Ammon's horn (tissue), 1 donor: ENCODE results near the gene ZNF236.
"Not testable (repeated sequence)": the region's sequence is repeated elsewhere in the genome, so short reads cannot be mapped to it uniquely, and the experiment has no call there.

Experiments
- DNase-seq: peaks from one replicate; pipeline ENCODE4 v3.0.0-alpha.2; 2016; ENCODE audit warnings: low spot score

ZNF236 gene

GRCh38 chr18:76948345-76948744 is 126.0 kb downstream of the ZNF236 start:
- no peak for DNase-seq

DNA sequence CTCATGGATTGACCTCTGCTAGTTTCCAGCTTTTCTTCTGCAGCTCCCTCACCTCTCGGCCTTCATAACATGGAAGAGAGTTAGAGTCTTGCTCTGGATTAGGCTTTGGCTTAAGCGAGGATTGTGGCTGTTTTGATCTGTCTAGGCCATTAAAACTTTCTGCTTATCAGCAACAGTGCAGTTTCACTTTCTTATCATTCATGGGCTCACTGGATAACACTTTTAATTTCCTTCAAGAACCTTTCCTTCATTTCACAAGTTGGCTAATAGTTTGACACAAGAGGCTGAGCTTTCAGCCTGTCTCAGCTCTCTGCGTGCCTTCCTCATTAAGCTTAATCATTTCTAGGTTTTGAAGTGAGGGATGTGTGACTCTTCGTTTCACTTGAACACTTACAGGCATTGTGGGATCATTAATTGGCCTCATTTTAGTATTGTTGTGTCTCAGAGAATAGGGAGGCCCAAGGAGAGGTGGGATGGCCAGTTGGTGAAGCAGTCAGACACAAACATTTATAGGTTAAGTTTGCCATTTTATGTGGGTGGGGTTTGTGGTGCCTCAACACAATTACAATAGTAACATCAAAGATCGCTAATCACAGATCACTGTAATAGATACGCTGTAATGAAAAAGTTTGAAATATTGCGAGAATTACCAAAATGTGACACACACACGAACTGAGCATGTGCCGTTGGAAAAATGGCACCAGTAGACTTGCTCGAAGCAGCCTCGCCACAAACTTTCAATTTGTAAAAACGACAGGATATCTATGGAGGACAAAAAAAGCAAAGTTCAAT is 129.3 kb downstream of the ZNF236 start:
- no peak for DNase-seq

DNA sequence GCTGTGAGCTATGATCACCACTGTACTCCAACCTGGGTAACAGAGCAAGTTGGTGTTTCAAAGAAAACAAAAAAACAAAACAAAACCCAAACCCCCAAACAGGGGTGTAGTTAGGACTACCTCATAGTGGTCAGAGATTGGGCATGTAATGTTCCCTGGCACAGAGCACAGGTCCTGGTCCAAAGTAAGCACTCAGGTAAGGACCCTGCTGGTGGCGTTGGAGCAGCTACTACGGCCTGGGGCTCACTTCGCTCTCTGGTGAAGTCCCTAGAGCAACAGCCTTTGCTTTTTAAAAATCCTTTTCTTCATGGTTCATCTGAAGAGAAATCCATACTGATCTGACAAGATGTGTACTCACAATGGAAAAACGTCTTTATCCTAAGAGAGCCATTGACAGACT is 130.4 kb downstream of the ZNF236 start:
- DNase-seq = no peak

GRCh38 chr18:76953156-76953555 is 130.8 kb downstream of the ZNF236 start:
- no peak for DNase-seq

DNA sequence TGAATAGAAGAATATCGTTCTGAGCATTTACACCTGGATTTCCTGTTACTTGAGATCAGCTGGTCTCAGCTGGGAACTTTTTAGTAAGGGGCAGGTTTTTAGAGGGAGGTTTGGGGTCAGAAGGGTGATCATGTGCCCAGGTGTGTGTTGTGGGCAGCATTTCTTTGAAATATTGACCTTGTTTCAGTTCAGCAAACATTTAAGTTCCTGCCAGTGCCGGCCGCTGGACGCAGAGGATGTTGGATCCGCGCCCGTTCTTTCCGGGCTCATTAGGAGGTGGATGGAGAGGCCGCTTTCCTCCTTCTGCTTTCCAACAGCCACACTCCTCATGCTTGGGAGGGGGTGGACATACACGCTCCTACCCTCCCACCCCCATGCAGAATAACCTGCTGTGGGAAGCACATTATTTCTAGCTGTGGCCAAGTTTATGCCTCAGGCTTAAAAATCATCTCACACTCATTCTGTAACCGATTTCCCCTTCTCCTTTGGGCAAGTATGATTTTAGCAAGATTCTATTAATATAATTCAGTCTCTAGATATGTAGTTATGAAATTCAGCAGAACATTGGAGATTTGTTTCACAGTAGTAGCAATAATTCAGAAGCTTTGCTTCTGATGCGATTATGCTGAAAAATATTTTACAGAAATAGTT is 131.4 kb downstream of the ZNF236 start:
- peak; percentile 60 for DNase-seq

GRCh38 chr18:76955524-76956170 is 133.3 kb downstream of the ZNF236 start:
- no peak for DNase-seq

- no peak for DNase-seq
These were observed 134.3 kb downstream of the ZNF236 start for GRCh38 chr18:76956648-76957047.

DNA sequence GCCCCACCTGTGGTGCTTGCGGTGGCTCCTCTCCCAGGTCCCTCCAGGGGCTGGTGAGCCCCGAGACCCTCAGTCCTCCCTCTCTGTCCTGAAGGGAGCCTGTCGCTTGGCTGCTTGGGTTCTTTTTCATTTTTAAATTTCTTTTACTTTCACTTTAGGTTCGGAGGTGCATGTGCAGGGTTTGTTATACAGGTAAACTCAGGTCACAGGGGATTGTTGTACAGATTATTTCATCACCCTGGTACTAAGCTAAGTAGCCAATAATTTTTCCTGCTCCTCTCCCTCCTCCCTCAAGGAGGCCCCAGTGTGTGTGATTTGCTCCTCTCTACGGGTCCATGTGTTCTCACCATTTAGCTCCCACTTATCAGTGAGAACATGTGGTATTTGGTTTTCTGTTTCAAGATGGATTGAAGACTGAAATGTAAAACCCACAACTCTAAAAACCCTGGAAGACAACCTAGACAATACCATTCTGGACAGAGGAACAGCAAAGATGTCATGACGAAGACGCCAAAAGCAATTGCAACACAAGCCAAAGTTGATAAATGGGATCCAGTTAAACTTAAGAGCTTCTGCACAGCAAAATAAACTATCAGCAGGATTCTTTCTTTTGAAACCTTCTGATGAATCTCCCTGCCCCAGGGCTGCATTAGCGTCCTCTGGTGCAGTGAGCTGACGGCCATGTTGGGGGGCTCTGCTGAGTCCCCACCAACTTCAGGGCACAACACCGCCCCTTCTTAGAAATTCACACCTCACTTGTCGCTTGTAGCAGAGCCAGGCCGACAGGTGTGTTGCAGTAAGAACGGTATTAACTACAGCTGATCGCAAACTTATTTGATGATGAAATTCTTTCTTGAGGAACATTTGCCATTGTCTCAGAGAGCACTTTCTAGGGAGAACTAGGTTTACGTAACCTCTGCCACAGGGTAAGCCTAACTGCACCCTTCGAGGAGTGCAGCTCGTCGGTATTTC is 135.3 kb downstream of the ZNF236 start:
- DNase-seq = no peak

GRCh38 chr18:76958692-76959341 is 136.5 kb downstream of the ZNF236 start:
- DNase-seq = no peak

GRCh38 chr18:76959605-76960004 is 137.2 kb downstream of the ZNF236 start:
- no peak for DNase-seq

- no peak for DNase-seq
These were observed 138.2 kb downstream of the ZNF236 start for GRCh38 chr18:76960528-76961035.

GRCh38 chr18:76962851-76963250 is 140.5 kb downstream of the ZNF236 start:
- DNase-seq = no peak

- DNase-seq = no peak
These were observed 141.6 kb downstream of the ZNF236 start for GRCh38 chr18:76963936-76964335.

DNA sequence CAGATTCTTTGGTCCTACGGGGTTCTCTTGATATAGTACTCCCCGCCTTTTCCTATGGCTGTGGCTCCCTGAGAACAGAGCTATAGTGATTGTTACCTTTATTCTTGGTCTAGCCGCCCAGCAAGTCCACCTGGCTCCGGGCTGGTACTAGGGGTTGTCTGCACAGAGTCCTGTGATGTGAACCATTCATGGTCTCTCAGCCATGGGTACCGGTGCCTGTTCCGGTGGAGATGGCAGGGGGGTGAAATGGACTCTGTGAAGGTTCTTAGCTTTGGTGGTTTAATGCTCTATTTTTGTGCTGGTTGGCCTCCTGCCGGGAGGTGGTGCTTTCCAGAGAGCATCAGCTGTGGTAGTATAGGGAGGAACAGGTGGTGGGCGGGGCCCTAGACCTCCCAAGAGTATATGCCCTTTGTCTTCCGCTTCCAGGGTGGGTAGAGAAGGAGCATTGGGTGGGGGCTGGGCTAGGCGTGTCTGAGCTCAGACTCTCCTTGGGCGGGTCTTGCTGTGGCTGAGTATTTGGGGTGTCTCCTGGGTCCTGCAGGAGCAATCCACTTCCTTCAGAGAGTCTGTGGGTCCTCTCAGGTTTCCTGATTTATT is 143.3 kb downstream of the ZNF236 start:
- not testable (repeated sequence) for DNase-seq

- DNase-seq = not testable (repeated sequence)
These were observed 144.9 kb downstream of the ZNF236 start for GRCh38 chr18:76967299-76967698.

GRCh38 chr18:76967721-76968472 is 145.5 kb downstream of the ZNF236 start:
- DNase-seq = no peak

GRCh38 chr18:76970770-76971559 is 148.6 kb downstream of the ZNF236 start:
- DNase-seq = no peak

GRCh38 chr18:76972241-76972640 is 149.9 kb downstream of the ZNF236 start:
- DNase-seq = no peak

DNA sequence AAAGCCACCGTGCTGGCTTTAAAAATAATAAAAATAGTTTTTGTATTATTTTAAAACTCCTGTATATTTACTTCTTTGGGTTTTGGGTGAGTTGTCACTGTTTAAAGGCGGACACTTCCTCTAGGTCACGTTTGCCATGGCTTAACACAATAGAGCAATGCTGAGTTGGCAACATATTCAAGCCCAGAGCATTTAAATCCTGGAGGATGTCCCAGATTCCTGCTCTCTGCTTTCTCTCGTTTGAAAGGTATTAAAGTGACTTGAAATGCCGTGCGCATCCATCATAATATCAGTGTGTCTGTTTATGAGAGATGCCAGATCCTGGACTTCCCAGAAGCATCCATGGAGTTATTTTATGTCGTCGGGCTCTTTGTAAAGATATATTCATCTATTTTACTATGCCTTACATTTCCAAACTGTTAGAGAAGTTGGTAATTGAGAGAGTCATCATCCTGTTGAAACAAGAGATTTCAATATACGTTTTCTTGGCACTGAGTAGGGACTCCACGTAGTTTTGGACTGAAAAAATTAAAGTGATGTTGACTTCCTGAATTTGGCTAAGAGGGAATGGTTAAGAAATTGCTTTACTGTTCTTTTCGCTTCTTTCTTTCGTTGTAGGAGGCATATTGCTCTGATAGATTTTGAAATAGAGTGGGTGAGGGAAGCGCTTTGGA is 150.6 kb downstream of the ZNF236 start:
- DNase-seq = no peak
